WI38 (cell line): Measurements from ENCODE around the gene LRTM1.

Source experiments
- H3K4me3 ChIP-seq: 2 replicates; pipeline ENCODE4 v1.5.1; 2011; ENCODE audit warnings: low read depth, mild to moderate bottlenecking, control low read depth, low read length
- TF ChIP-seq, protein P1 (sequence below): IDR thresholded peaks from 2 replicates; pipeline ENCODE4 v1.5.1; 2012; ENCODE audit warnings: low read depth, mild to moderate bottlenecking, control low read depth, low read length

LRTM1 gene

DNA sequence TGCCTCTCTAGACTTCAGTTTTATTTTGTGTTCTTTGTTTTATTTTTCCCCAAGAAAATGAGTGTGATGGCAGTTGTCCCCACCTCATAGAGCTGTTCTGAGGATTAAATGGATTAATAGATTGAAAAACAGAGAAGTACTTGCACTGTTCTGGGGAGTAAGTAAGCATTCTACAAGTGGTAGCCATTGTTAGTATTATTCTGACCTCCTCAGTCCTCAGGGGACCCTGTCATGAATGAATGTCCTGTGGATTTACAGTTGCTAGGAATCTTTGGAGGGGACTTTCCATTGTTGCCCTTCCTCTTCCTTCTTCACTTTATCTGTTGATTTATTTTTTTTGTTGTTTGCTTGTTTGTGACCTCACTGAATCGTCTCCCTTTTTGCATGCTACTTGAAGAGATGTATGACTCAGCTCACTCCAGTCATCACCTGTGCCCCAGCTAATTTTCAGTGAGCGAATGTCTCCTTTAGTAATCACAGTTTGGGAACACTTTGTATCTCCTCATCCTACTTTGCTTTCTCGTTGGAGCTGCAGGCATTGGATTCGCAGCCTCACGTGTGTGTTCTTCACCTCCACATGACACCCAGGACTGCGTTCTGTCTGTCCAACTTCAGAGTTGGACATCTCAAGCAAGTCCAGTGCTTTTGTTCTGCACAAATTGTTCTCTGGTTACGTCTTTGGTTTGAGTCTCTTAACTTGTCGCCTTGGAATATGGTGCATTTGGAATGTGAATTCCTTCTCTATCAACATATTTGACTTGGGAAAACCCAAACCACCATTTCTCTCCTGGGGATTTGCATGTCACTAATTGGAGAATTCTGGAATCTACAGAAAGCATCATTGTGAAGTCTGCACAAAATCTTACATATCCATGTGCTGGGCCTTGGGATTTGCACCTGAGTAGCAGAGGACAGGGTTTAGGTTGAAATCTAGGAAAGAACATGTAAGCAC lies 54.5 kb downstream of the LRTM1 start:
- TF ChIP-seq, protein P1, sequence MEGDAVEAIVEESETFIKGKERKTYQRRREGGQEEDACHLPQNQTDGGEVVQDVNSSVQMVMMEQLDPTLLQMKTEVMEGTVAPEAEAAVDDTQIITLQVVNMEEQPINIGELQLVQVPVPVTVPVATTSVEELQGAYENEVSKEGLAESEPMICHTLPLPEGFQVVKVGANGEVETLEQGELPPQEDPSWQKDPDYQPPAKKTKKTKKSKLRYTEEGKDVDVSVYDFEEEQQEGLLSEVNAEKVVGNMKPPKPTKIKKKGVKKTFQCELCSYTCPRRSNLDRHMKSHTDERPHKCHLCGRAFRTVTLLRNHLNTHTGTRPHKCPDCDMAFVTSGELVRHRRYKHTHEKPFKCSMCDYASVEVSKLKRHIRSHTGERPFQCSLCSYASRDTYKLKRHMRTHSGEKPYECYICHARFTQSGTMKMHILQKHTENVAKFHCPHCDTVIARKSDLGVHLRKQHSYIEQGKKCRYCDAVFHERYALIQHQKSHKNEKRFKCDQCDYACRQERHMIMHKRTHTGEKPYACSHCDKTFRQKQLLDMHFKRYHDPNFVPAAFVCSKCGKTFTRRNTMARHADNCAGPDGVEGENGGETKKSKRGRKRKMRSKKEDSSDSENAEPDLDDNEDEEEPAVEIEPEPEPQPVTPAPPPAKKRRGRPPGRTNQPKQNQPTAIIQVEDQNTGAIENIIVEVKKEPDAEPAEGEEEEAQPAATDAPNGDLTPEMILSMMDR, result no peak
- H3K4me3 ChIP-seq, result no peak overlapping the region

DNA sequence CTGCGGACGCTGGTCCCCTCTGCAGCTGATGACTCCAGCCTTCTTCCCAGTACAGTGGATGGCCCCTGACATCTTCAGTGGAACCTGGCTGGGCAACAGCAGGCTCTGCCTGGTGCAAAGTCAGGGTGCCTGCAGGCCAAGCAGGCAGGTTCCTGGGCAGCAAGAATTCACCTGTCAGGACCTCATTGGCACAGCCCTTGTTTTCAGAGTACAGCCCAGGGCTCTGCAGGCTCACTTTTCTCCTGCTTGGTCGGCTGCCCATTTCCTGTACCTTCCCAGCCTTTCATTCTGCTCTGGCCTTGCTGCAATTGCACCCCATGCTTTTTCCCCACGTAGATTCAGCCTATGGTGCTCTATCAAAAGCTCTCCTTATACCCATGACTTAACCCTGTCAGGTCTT lies 56.0 kb downstream of the LRTM1 start:
- TF ChIP-seq, protein P1, result no peak
- no peak overlapping the region for H3K4me3 ChIP-seq

DNA sequence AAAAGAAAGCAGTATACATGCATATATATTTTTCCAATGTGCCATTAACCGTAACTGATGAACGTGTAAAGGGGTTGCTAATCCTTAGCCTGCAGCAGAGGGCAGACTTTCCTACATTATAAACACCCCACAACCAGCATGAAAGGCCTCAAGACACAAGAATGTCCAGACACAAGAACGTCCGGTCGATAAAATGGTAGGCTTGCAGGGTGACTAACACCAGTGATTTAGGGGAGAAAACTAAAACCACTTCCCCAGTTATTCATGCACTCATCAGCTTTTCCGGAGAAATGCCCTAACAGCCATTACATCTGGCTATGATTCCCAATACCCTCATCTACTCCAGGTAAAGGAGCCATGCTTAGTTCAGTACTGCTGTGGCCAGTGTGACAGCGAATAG lies 57.4 kb downstream of the LRTM1 start:
- no peak overlapping the region for H3K4me3 ChIP-seq
- TF ChIP-seq, protein P1, result peak; percentile 54; the same call in 1 of the 2 replicates
